H1 (cell line): Measurements from ENCODE around the gene TAPBPL. TPM values are rescaled to one million over a fixed set of nuclear protein-coding genes. Genes with fewer than 3 reads are reported as not detected.
"Not testable (repeated sequence)": the region's sequence is repeated elsewhere in the genome, so short reads cannot be mapped to it uniquely, and the experiment has no call there.

ENCODE experiments used
- CTCF ChIA-PET: fragments of 300-600 bp; sonication (Branson Sonifier 250); formaldehyde crosslinking; loops from one replicate; lab custom pipeline; 2021; ENCODE audit not compliant: partially characterized antibody; lab: Charles Lee
- POLR2A ChIA-PET: fragments of 300-600 bp; sonication (Branson Sonifier 250); formaldehyde crosslinking; loops from one replicate; lab custom pipeline; 2021; ENCODE audit warnings: inconsistent platforms; ENCODE audit not compliant: partially characterized antibody; lab: Charles Lee
- DNase-seq, 2 experiments: peaks; one replicate each; pipeline versions ENCODE4 v3.0.0 to v3.0.0-alpha.2; 2010 to 2022; ENCODE audit warnings: low spot score in 2 of 2, low read depth in 1 of 2, mixed read lengths in 1 of 2
- FAIRE-seq: peaks from 2 replicates; lab custom pipeline; 2011; peaks lifted over from hg19 to GRCh38; lab: Jason Lieb, UNC
- H2AFZ ChIP-seq: 2 replicates; pipeline ENCODE4 v1.8.1; 2012; ENCODE audit warnings: low read length, inconsistent platforms
- H2AK5ac ChIP-seq: 2 replicates; pipeline ENCODE4 v1.6.1; 2013; ENCODE audit warnings: low read depth, low read length
- H2BK120ac ChIP-seq: replicated peaks from 2 replicates; pipeline ENCODE3; 2013; ENCODE audit warnings: low read depth, low read length, inconsistent platforms
- H2BK12ac ChIP-seq: 2 replicates; pipeline ENCODE4 v1.6.1; 2013; ENCODE audit warnings: low read depth, low read length
- H2BK15ac ChIP-seq: 2 replicates; pipeline ENCODE4 v1.6.1; 2013; ENCODE audit warnings: low read length
- H2BK20ac ChIP-seq: 2 replicates; pipeline ENCODE4 v1.6.1; 2013; ENCODE audit warnings: low read length
- H2BK5ac ChIP-seq: 2 replicates; pipeline ENCODE4 v1.6.1; 2013; ENCODE audit warnings: low read depth, low read length
- H3K14ac ChIP-seq: 2 replicates; pipeline ENCODE4 v1.6.1; 2013; ENCODE audit warnings: inconsistent platforms; ENCODE audit not compliant: insufficient read length
- H3K18ac ChIP-seq: 2 replicates; pipeline ENCODE4 v1.6.1; 2013; ENCODE audit warnings: low read length; ENCODE audit errors: extremely low read depth
- H3K23ac ChIP-seq: 2 replicates; pipeline ENCODE4 v1.6.1; 2013; ENCODE audit warnings: inconsistent platforms; ENCODE audit not compliant: insufficient read length
- H3K23me2 ChIP-seq: 2 replicates; pipeline ENCODE4 v1.6.1; 2013; ENCODE audit warnings: low read depth, low read length
- H3K27ac ChIP-seq: 2 replicates; pipeline ENCODE4 v1.6.1; 2011; ENCODE audit warnings: low read depth, low read length, inconsistent platforms
- H3K27me3 ChIP-seq, 4 experiments: replicated peaks in 1 of 4; 1 replicate in 1 of 4; 2 replicates in 3 of 4; pipeline versions ENCODE4 v1.6.1 to v1.8.1; 2011 to 2013; ENCODE audit warnings: low read length in 3 of 4, mild to moderate bottlenecking in 3 of 4, inconsistent platforms in 2 of 4, mixed read lengths in 2 of 4, moderate library complexity in 1 of 4; ENCODE audit not compliant: control insufficient read depth in 3 of 4, insufficient read depth in 3 of 4; ENCODE audit errors: extremely low read depth in 1 of 4
- H3K36me3 ChIP-seq, 4 experiments: 2 replicates each; pipeline versions ENCODE4 v1.6.1 to v1.8.1; 2011 to 2013; ENCODE audit warnings: mild to moderate bottlenecking in 4 of 4, low read length in 3 of 4, moderate library complexity in 2 of 4, control low read depth in 1 of 4, inconsistent platforms in 1 of 4; ENCODE audit not compliant: insufficient read depth in 4 of 4, control insufficient read depth in 2 of 4
- H3K4ac ChIP-seq: replicated peaks from 2 replicates; pipeline ENCODE3; 2013; ENCODE audit warnings: low read length, low read depth, mixed read lengths, inconsistent platforms; ENCODE audit not compliant: insufficient read length
- H3K4me1 ChIP-seq, 4 experiments: replicated peaks in 1 of 4; 1 replicate in 1 of 4; 2 replicates in 3 of 4; pipeline versions ENCODE4 v1.6.1 to v1.8.1; 2011 to 2013; ENCODE audit warnings: low read length in 3 of 4, inconsistent platforms in 2 of 4, mixed read lengths in 1 of 4; ENCODE audit not compliant: insufficient read depth in 4 of 4, control insufficient read depth in 3 of 4
- H3K4me2 ChIP-seq, 2 experiments: 2 replicates each; pipeline versions ENCODE4 v1.6.1 to v1.8.1; 2011 to 2013; ENCODE audit warnings: low read depth in 2 of 2, low read length in 2 of 2, control low read depth in 1 of 2, inconsistent platforms in 1 of 2, mild to moderate bottlenecking in 1 of 2; ENCODE audit not compliant: insufficient read depth in 1 of 2
- H3K4me3 ChIP-seq, 4 experiments: fragments of 200-600, 300-600 bp in 1 of 4; sonication (generic), shearing (Covaris generic), sonication (Bioruptor Twin) in 1 of 4; 2 replicates each; pipeline versions ENCODE4 v1.5.1 to v1.8.1; 2011 to 2016; ENCODE audit warnings: low read length in 4 of 4, low read depth in 3 of 4, control low read depth in 2 of 4, inconsistent platforms in 2 of 4, mild to moderate bottlenecking in 2 of 4, mixed read lengths in 1 of 4, moderate library complexity in 1 of 4; ENCODE audit not compliant: insufficient read depth in 2 of 4; ENCODE audit errors: extremely low read depth in 1 of 4
- H3K56ac ChIP-seq: replicated peaks from 2 replicates; pipeline ENCODE3; 2013; ENCODE audit warnings: low read depth, mild to moderate bottlenecking, mixed read lengths, low read length, inconsistent platforms; ENCODE audit not compliant: insufficient read length
- H3K79me1 ChIP-seq: 2 replicates; pipeline ENCODE4 v1.6.1; 2013; ENCODE audit warnings: low read depth, low read length, control low read depth
- H3K79me2 ChIP-seq, 2 experiments: 2 replicates each; pipeline versions ENCODE4 v1.6.1 to v1.8.1; 2012 to 2013; ENCODE audit warnings: low read length in 2 of 2, mild to moderate bottlenecking in 2 of 2, inconsistent platforms in 1 of 2; ENCODE audit not compliant: insufficient read depth in 2 of 2, control insufficient read depth in 1 of 2
- H3K9ac ChIP-seq, 4 experiments: replicated peaks in 1 of 4; 1 replicate in 1 of 4; 2 replicates in 3 of 4; pipeline versions ENCODE4 v1.6.1 to v1.8.1; 2011 to 2013; ENCODE audit warnings: low read depth in 3 of 4, low read length in 3 of 4, control low read depth in 2 of 4, mild to moderate bottlenecking in 2 of 4, moderate library complexity in 2 of 4, inconsistent platforms in 1 of 4; ENCODE audit errors: extremely low read depth in 1 of 4
- H3K9me3 ChIP-seq, 2 experiments: 2 replicates each; pipeline versions ENCODE4 v1.6.1 to v1.8.1; 2012 to 2013; ENCODE audit warnings: mild to moderate bottlenecking in 2 of 2, moderate library complexity in 2 of 2, control low read depth in 1 of 2, inconsistent platforms in 1 of 2, low read depth in 1 of 2, low read length in 1 of 2, mixed read lengths in 1 of 2; ENCODE audit not compliant: insufficient read depth in 2 of 2
- H4K20me1 ChIP-seq, 2 experiments: replicated peaks in 1 of 2; 2 replicates each; pipeline versions ENCODE3 to v1.8.1; 2011 to 2013; ENCODE audit warnings: inconsistent platforms in 2 of 2, low read length in 2 of 2, mild to moderate bottlenecking in 1 of 2; ENCODE audit not compliant: insufficient read depth in 2 of 2, control insufficient read depth in 1 of 2
- H4K5ac ChIP-seq: 2 replicates; pipeline ENCODE4 v1.6.1; 2013; ENCODE audit warnings: low read length, low read depth, mixed read lengths, inconsistent platforms; ENCODE audit not compliant: insufficient read length
- H4K8ac ChIP-seq: 2 replicates; pipeline ENCODE4 v1.8.0; 2013; ENCODE audit warnings: mild to moderate bottlenecking, moderate library complexity, low read length, inconsistent platforms; ENCODE audit not compliant: insufficient read depth; ENCODE audit errors: extremely low read depth
- H4K91ac ChIP-seq: replicated peaks from 2 replicates; pipeline ENCODE3; 2013; ENCODE audit warnings: low read length, mixed read lengths, inconsistent platforms; ENCODE audit not compliant: insufficient read length
- WGBS, 2 experiments: shearing (Covaris generic) in 1 of 2; methylation state at CpG; one replicate each; pipeline versions ENCODE4 v1.1.6 to v1.1.7; 2013 to 2015; ENCODE audit warnings: low lambda C conversion rate in 2 of 2, mixed read lengths in 2 of 2, inconsistent platforms in 1 of 2, low coverage in 1 of 2, missing lambda C conversion rate in 1 of 2; ENCODE audit not compliant: insufficient replicate concordance in 2 of 2, insufficient coverage in 1 of 2, insufficient read length in 1 of 2; ENCODE audit errors: extremely low coverage in 1 of 2, missing lambda C conversion rate in 1 of 2; 5-methylcytosine and 5-hydroxymethylcytosine counted together
- polyA plus RNA-seq, 7 experiments: library from polyadenylated mRNA; depleted of rRNA in 3 of 7; stranded (reverse) in 5 of 7; unstranded in 2 of 7; fragments of >200 nt in 5 of 7; fragments of 200-250 nt in 2 of 7; gene quantifications; 1 replicate in 5 of 7; 2 replicates in 1 of 7; 4 replicates in 1 of 7; pipeline versions ENCODE4 v1.2.1 to v1.2.3, GENCODE V29; 2011 to 2013; ENCODE audit warnings: missing spikeins in 2 of 7, mixed read lengths in 2 of 7
- total RNA-seq: library from RNA; stranded (reverse); fragmentation: NEBNext Ultra II Directional; extraction: Animal tissue kit (Norgen Biotek cat#: 25700); gene quantifications from 2 replicates; pipeline ENCODE4 v1.2.1, GENCODE V29; 2021

TAPBPL gene
- total and polyA plus RNA-seq, 2 of the 8 experiments (the other 6 are each of a cell fraction or from before 2014, with no cell fraction given) = 0.61 to 1.5 TPM

- not testable (repeated sequence) for H3K79me2 ChIP-seq
Measured at GRCh38 chr12:6475233-6475975, 23.6 kb downstream of the TAPBPL start.

More at GRCh38 chr12:6475233-6475975, 23.6 kb downstream of the TAPBPL start:
- H3K79me1 ChIP-seq, H3K4me3 ChIP-seq, DNase-seq, H3K36me3 ChIP-seq, H2BK15ac ChIP-seq, H4K5ac ChIP-seq, H4K91ac ChIP-seq, CTCF ChIA-PET, H3K4me1 ChIP-seq, H3K56ac ChIP-seq, POLR2A ChIA-PET, H3K27ac ChIP-seq, H3K14ac ChIP-seq, H2BK5ac ChIP-seq, H2BK12ac ChIP-seq, H3K4ac ChIP-seq, H3K27me3 ChIP-seq, FAIRE-seq, H2AFZ ChIP-seq, H2AK5ac ChIP-seq, H2BK120ac ChIP-seq, H3K23me2 ChIP-seq, H3K23ac ChIP-seq, H4K20me1 ChIP-seq, H3K4me2 ChIP-seq, H3K18ac ChIP-seq, H4K8ac ChIP-seq, H2BK20ac ChIP-seq, H3K9ac ChIP-seq: not testable (repeated sequence)
- WGBS, 2 experiments = 86% methylated on average over 13 of the region's 48 CpGs; no CpG with 5 or more reads in 1 of the 2 experiments
- H3K9me3 ChIP-seq = peaks cover 0 to 10% of the 10 kb centered on the region in 2 experiments; a peak in 2 of 4 replicates
